Measurements from ENCODE around the gene SELENOF.
"Not testable (repeated sequence)": the region's sequence is repeated elsewhere in the genome, so short reads cannot be mapped to it uniquely, and the experiment has no call there.

The SELENOF gene

GRCh38 chr1:86822459-86822858 lies 91.5 kb downstream of the SELENOF start:
- no peak for TF ChIP-seq CTCF (IDR thresholded peaks at IDR 0.05; ENCODE audit: borderline replicate concordance, insufficient read depth, low read depth, low read length)
- no peak overlapping the region for H3K4me3 ChIP-seq (ENCODE audit: low read depth, low read length)

GRCh38 chr1:86821956-86822355 lies 92.0 kb downstream of the SELENOF start:
- TF ChIP-seq CTCF (IDR thresholded peaks at IDR 0.05; ENCODE audit: borderline replicate concordance, insufficient read depth, low read depth, low read length): no peak
- H3K4me3 ChIP-seq (ENCODE audit: low read depth, low read length): no peak overlapping the region

GRCh38 chr1:86819970-86820369 lies 94.0 kb downstream of the SELENOF start:
- H3K4me3 ChIP-seq (ENCODE audit: low read depth, low read length): not testable (repeated sequence)

GRCh38 chr1:86817246-86817826 lies 96.6 kb downstream of the SELENOF start:
- H3K4me3 ChIP-seq (ENCODE audit: low read depth, low read length): not testable (repeated sequence)

- H3K4me3 ChIP-seq (ENCODE audit: low read depth, low read length): not testable (repeated sequence)
Measured at GRCh38 chr1:86814118-86814517, 99.8 kb downstream of the SELENOF start.

All from GM12875 (cell line).